HG03045 (cell line): Measurements from ENCODE around the gene NUFIP2.
"Not testable (repeated sequence)": the region's sequence is repeated elsewhere in the genome, so short reads cannot be mapped to it uniquely, and the experiment has no call there.

Experiments
- ATAC-seq: cut with Tn5 transposase; IDR thresholded peaks from one replicate; pipeline ENCODE4 v1.9.1; 2021; ENCODE audit warnings: mild to moderate bottlenecking, moderate library complexity; ENCODE audit not compliant: unreplicated experiment

Gene NUFIP2

GRCh38 chr17:29283496-29283895 is 10.5 kb downstream of the NUFIP2 start:
- no peak for ATAC-seq

GRCh38 chr17:29279397-29280070 is 14.4 kb downstream of the NUFIP2 start:
- no peak for ATAC-seq

- ATAC-seq, result no peak
Observed at GRCh38 chr17:29278692-29279091, 15.3 kb downstream of the NUFIP2 start.

- no peak for ATAC-seq
Observed at GRCh38 chr17:29273924-29274323, 20.0 kb downstream of the NUFIP2 start.

GRCh38 chr17:29271980-29272379 is 22.0 kb downstream of the NUFIP2 start:
- ATAC-seq, result not testable (repeated sequence)

GRCh38 chr17:29263916-29264315 is 30.0 kb downstream of the NUFIP2 start:
- no peak for ATAC-seq

GRCh38 chr17:29257756-29258155 is 36.2 kb downstream of the NUFIP2 start:
- no peak for ATAC-seq

GRCh38 chr17:29256735-29257466 is 37.0 kb downstream of the NUFIP2 start:
- ATAC-seq, result no peak

- ATAC-seq, result no peak
Observed at GRCh38 chr17:29255926-29256522, 37.9 kb downstream of the NUFIP2 start.

GRCh38 chr17:29253037-29253436 is 40.9 kb downstream of the NUFIP2 start:
- ATAC-seq, result no peak

- no peak for ATAC-seq
Observed at GRCh38 chr17:29252101-29252791, 41.7 kb downstream of the NUFIP2 start.

- no peak for ATAC-seq
Observed at GRCh38 chr17:29251184-29251583, 42.8 kb downstream of the NUFIP2 start.

GRCh38 chr17:29250666-29251065 is 43.3 kb downstream of the NUFIP2 start:
- ATAC-seq, result no peak

GRCh38 chr17:29248845-29249244 is 45.1 kb downstream of the NUFIP2 start:
- no peak for ATAC-seq

GRCh38 chr17:29247219-29247618 is 46.7 kb downstream of the NUFIP2 start:
- no peak for ATAC-seq

- no peak for ATAC-seq
Observed at GRCh38 chr17:29246628-29247027, 47.3 kb downstream of the NUFIP2 start, which contains the start of gene CRYBA1. Gene CRYBA1 (plus strand): TSS chr17:29246859. CDS start chr17:29246864, 5 bp downstream.

- ATAC-seq, result no peak
Observed at GRCh38 chr17:29245401-29245800, 48.5 kb downstream of the NUFIP2 start.

- ATAC-seq, result no peak
Observed at GRCh38 chr17:29243792-29244191, 50.2 kb downstream of the NUFIP2 start.

- ATAC-seq, result no peak
Observed at GRCh38 chr17:29242790-29243189, 51.2 kb downstream of the NUFIP2 start.

GRCh38 chr17:29242051-29242450 is 51.9 kb downstream of the NUFIP2 start:
- no peak for ATAC-seq
